ENCODE measurements around the gene PCNT. TPM values are rescaled to one million over a fixed set of nuclear protein-coding genes. Genes with fewer than 3 reads are reported as not detected.

The PCNT gene
- total and polyA plus RNA-seq, 2 of the 4 experiments (the other 2 are of a cell fraction), result 10.0 to 19.4 TPM

GRCh38 chr21:46409641-46410406 is 85.9 kb downstream of the PCNT start:
- TF ChIP-seq USF2 (IDR thresholded peaks at IDR 0.05; ENCODE audit: low read depth, low read length) (no peak), RAD21 (IDR thresholded peaks at IDR 0.05; ENCODE audit: low read length) (no peak), ELK1 (IDR thresholded peaks at IDR 0.05; ENCODE audit: borderline replicate concordance, low read depth, low read length) (no peak), FOS (IDR thresholded peaks at IDR 0.05; ENCODE audit: low read depth, low read length) (no peak), CTCF (conservative IDR thresholded peaks at IDR 0.05; ENCODE audit: low read depth, low read length) (no peak), RCOR1 (IDR thresholded peaks at IDR 0.05; ENCODE audit: insufficient replicate concordance, low read length) (no peak), NFE2L2 (IDR thresholded peaks at IDR 0.05; ENCODE audit: low read depth, low read length) (no peak), CHD1 (IDR thresholded peaks at IDR 0.05; ENCODE audit: low read depth, low read length) (no peak), MAZ (IDR thresholded peaks at IDR 0.05; ENCODE audit: borderline replicate concordance, low read depth, low read length) (no peak), POLR2A (IDR thresholded peaks at IDR 0.05; ENCODE audit: low read depth, low read length) (no peak), MXI1 (IDR thresholded peaks at IDR 0.05; ENCODE audit: borderline replicate concordance, low read depth, low read length) (no peak), MAFK (IDR thresholded peaks at IDR 0.05; ENCODE audit: low read depth, low read length) (no peak), RFX5 (IDR thresholded peaks at IDR 0.05; ENCODE audit: low read depth, low read length) (no peak)
- Histone ChIP-seq H3K4me2 (ENCODE audit: low read depth, low read length) (no peak overlapping the region), H4K20me1 (ENCODE audit: insufficient read depth, low read length) (no peaks in the 10 kb centered on the region), H4K8ac (ENCODE audit: low read depth in 2 of 2, low read length in 2 of 2) (no peak overlapping the region), H2AFZ (replicated peaks; ENCODE audit: low read length, poor library complexity) (no peak overlapping the region), H4K5ac (ENCODE audit: low read depth, low read length) (no peak overlapping the region), H3K27ac (ENCODE audit: insufficient read depth, low read length) (no peak overlapping the region), H2BK5ac (ENCODE audit: low read depth, low read length, poor library complexity, severe bottlenecking) (no peak overlapping the region), H2BK120ac (ENCODE audit: low read depth, low read length) (no peak overlapping the region), H3K79me1 (ENCODE audit: low read depth in 1 of 2, low read length in 2 of 2) (peaks cover 0 to 3% of the 10 kb centered on the region in 2 experiments; a peak in 2 of 4 replicates), H2AK5ac (ENCODE audit: low read depth, low read length) (no peak overlapping the region), H4K91ac (ENCODE audit: insufficient read depth, low read depth, low read length) (no peak overlapping the region), H3K9me1 (ENCODE audit: insufficient read depth, low read length) (no peaks in the 10 kb centered on the region), H3K4me3 (ENCODE audit: insufficient read depth, low read depth, low read length) (no peak overlapping the region), H3K14ac (replicated peaks; ENCODE audit: low read depth, low read length) (no peak overlapping the region), H3K9ac (ENCODE audit: low read depth, low read length) (no peak overlapping the region), H2BK20ac (ENCODE audit: low read depth, low read length) (no peak overlapping the region), H3K9me3 (ENCODE audit: control insufficient read depth, insufficient read depth, low read length) (no peaks in the 10 kb centered on the region), H3K23ac (ENCODE audit: low read depth, low read length) (no peak overlapping the region), H3K56ac (ENCODE audit: extremely low read depth, insufficient read depth, low read length) (no peak overlapping the region), H3K36me3 (ENCODE audit: control insufficient read depth, insufficient read depth, low read length) (peaks cover 24% of the 10 kb centered on the region), H3K4me1 (ENCODE audit: control insufficient read depth, insufficient read depth, low read length) (no peaks in the 10 kb centered on the region), H3K4ac (ENCODE audit: low read depth, low read length) (no peak overlapping the region), H3K27me3 (ENCODE audit: control insufficient read depth, insufficient read depth, low read length) (no peaks in the 10 kb centered on the region), H2BK15ac (ENCODE audit: low read depth, low read length) (no peak overlapping the region), H2AK9ac (replicated peaks; ENCODE audit: low read depth, low read length, poor library complexity) (no peak overlapping the region), H3K18ac (ENCODE audit: low read depth, low read length) (no peak overlapping the region)
- no TSS peak for BruUV-seq (replicated peaks)
- WGBS, 2 experiments (ENCODE audit: extremely low coverage in 2 of 2, insufficient read length in 1 of 2), result 95% methylated on average over 30 of the region's 32 CpGs; no CpG with 5 or more reads in 1 of the 2 experiments
- in situ Hi-C loops (cut with MboI; ENCODE audit: low sequenced_read_pairs) (no loop called here), dilution Hi-C loops (cut with HindIII; ENCODE audit: low sequenced_read_pairs, unreplicated experiment) (no loop called here), intact Hi-C loops (cut with micrococcal nuclease) (no loop called here)
- CTCF ChIA-PET, result no interaction called here
- DNase-seq (no peak), ATAC-seq (ENCODE audit: low read depth) (no peak)
- POLR2A ChIA-PET (ENCODE audit: unreplicated experiment), result no interaction called here
